Stimulated activated CD8-positive, alpha-beta memory T cell treated with anti-CD3 and anti-CD28 coated beads, Interleukin-7, amount 100 ng/mL, for 4 hours (primary cell): ENCODE results near the gene IFT52.
"Not testable (repeated sequence)": the region's sequence is repeated elsewhere in the genome, so short reads cannot be mapped to it uniquely, and the experiment has no call there.

Source experiments
- DNase-seq, 2 donors: peaks; one replicate each; pipeline ENCODE4 v3.0.0-alpha.2; 2020; ENCODE audit warnings: low read depth in 2 of 2

IFT52 gene

GRCh38 chr20:43650997-43651525, 60.3 kb downstream of the IFT52 start:
- no peak for DNase-seq

- not testable (repeated sequence) for DNase-seq
Observed at GRCh38 chr20:43651650-43652184, 61.0 kb downstream of the IFT52 start.

DNA sequence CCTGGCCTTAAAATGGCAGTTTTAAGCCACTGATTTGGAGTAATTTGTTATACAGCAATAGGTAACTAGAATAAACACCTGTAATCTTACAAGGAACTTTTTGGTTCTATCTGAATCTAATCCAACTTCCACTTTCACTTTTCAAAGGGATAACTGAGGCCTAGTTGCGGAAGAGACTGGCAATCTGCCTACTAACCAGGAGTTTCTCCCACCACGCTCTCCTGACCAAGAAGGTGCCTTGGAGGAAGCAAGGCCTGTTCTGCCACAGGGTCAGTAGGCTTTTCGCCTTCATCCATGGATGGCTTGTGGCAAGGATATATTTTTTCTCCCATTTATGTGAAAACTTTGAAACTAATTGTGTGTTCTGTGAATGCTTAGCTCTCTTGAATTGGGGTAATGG, 63.2 kb downstream of the IFT52 start:
- no peak for DNase-seq

DNA sequence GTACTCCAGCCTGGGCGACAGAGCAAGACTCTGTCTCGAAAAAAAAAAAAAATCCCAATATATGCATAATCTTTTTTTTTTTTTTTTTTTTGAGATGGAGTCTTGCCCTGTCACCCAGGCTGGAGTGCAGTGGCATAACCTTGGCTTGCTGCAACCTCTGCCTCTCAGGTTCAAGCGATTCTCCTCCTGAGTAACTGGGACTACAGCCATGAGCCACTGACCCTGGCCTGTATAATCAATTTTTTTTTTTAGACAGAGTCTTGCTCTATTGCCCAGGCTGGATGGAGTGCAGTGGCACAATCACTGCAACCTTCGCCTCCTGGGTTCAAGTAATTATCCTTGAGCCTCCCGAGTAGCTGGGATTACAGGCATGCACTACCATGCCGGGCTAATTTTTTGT, 64.4 kb downstream of the IFT52 start:
- DNase-seq: not testable (repeated sequence)

- DNase-seq: no peak
Observed at GRCh38 chr20:43655937-43656336, 65.2 kb downstream of the IFT52 start.

DNA sequence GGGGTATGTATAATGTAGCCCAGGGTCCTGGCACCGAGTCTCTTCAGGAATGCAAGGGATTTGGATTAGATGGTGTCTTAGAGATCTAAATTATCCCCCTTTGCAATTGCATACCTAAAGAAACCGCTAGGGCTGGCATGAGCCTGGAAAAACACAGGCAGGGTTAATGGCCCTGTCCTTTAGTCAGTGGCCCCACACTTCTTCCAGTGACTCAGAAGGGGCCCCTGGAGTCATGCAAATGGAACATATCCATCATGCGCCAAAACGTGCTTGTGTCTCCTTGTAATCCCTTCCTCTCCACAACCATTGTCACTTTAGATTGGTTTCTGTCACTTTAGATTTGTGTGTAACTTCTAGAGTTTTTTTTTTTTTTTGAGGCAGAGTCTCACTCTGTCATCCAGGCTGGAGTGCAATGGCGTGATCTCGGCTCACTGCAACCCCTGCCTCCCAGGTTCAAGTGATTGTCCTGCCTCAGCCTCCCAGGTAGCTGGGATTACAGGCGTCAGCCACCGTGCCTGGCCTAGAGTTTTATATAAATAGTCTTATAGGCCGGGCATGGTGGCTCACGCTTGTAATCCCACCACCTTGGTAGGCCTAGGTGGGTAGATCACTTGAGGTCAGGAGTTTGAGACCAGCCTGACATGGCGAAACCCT, 67.5 kb downstream of the IFT52 start:
- no peak for DNase-seq

DNA sequence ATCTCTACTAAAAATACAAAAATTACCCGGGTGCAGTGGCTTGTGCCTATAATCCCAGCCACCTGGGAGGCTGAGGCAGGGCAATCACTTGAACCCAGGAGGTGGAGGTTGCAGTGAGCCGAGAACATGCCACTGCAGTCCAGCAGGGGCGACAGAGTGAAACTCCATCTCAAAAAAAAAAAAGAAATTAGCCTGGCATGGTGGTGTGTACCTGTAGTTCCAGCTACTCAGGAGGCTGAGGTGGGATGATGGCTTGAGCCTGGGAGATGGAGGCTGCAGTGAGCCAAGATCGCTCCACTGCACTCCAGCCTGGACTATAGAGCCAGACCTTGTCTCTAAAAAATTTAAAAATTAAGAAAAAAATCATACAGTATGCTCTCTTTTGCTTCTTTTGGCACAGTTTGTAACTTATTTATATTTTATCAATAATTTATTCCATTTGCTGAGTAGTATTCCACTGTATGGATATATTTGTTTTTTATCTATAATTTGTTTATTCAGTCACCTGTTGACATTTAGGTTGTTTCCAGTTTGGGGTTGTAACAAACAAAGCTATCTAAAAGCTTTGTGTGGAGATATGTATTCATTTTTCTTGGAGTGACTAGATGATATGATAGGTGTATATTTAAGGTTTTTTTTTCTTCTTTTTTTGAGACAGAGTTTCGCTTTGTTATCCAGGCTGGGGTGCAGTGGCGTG, 68.1 kb downstream of the IFT52 start:
- DNase-seq: no peak

DNA sequence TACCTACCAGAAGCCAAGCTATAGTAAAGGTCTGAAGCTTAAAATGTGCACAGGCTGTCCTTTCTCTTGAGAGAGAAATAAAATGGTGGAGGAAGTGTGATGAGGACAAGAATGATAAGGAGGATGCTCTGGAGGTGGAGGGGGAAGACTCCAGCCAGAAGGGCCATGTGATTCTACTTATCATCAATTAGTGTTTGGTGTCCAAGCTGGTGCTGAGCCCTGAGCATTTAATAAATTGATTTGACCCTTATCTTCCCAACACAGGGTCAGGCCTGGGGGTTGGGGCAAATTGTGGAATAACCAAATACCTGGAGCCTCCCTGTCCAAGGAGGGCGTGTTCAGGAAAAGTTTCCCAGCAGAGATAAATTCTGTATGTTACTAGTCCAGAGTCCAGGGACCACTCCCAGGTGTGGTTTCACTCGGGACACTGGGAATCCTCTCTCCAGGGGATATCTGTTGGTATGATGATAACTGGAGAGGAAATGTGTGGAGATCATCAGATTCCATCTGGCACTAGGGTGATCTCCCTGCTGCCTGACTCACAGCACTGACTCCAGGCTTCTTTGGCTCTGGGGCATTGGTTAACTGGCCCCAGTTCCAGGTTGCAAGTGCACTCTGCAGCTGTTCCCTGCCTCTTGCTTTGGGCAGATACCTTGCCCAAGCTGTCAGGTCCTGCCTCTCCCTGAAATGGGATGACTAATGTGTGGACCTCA, 72.4 kb downstream of the IFT52 start:
- DNase-seq: no peak

DNA sequence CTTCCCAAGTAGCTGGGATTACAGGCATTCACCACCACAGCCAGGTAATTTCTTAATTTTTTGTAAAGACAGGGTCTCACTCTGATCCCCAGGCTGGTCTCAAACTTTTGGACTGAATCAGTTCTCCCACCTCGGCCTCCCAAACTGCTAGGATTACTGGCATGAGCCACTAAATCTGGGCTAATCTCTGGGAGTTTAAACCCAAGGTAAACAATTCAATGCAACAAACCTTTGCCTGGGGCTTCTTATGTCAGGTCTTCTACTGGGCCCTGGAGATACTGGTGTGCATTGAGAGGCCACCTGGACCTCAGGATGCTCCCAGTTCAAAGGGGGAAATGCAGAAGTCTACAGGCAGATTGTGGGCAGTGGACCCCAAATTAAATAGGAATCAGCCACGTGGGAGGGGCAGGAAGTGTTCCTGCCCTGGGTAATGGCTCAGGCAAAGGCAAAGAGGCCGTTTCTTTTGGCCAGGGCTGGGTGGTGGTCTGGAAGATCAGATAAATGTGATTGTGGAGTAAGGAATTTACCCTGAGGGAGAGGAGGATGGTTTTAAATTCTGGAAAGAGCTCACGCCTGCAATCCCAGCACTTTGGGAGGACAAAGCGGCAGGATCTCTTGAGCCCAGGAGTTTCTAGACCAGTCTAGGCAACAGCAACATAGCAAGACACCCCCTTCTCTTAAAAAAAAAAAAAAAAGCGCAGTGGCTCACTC, 74.9 kb downstream of the IFT52 start:
- DNase-seq: no peak

- peak in 1 of 2 donors; percentile 39 for DNase-seq
Observed at GRCh38 chr20:43666376-43667328, 75.9 kb downstream of the IFT52 start, which contains the start of gene MYBL2. TSS of gene MYBL2 (plus strand) at chr20:43667114. CDS start at chr20:43667284, 170 bp downstream.

- DNase-seq: no peak
Observed at GRCh38 chr20:43667341-43668132, 76.8 kb downstream of the IFT52 start.

DNA sequence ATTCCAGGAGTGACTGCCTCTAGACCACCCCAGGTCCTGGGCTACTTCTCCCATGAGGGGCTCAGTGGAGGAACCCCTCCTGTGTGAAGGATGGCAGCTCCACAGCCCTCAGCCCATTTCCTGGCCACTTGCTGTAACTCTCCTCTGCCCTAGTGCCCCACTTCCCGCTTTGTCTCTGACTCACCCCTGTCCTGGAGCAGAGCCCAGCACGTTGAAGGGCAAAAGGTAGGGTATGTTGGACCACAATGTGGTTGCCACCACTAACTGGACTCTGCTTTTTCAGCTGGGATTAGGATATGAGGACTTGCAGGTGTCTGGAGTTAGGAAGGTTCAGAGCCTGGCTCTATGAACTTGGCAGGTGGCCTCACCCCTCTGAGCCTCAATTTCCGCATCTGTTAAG, 78.6 kb downstream of the IFT52 start:
- DNase-seq: no peak

DNA sequence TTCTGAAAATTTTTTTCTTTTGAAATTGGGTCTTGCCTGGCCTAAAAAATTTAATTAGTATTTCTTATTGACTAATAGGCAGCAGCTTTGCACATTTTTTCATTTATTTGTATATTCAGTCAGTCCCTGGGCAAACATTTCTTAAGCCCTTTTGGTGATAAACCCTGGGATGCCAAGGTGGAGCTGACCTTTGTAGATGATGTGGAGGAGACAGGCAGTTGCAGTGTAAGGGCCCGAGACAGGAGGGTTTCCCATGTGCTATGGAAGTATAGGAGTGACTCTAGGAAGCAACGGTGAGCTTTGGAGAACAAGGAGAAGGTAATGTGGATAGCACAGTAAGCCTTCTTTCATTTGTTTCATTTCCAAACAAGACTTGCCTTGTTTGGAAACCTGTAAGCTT, 79.7 kb downstream of the IFT52 start:
- no peak for DNase-seq

- no peak for DNase-seq
Observed at GRCh38 chr20:43676368-43676767, 85.6 kb downstream of the IFT52 start.

DNA sequence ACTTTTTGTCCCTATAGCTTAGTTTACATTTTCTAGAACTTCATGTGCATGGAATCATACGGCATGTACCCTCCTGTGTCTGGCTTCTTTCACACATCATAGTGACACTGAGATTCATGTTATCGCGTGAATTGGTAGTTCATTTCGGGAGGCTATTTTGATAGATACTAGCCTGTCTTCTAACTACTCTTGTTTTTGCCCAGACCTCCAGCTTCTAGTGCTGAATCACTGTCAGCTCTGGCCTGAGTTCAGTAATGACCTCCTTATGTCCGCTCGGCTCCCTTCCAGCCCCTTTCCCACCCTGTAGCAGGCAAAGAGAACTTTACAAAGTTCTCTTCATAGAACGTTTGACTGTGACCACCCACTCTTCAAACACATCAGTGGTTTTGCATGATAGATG, 90.2 kb downstream of the IFT52 start:
- DNase-seq: no peak

- DNase-seq: no peak
Observed at GRCh38 chr20:43681468-43681942, 90.8 kb downstream of the IFT52 start.

GRCh38 chr20:43681991-43682410, 91.3 kb downstream of the IFT52 start:
- DNase-seq: no peak

DNA sequence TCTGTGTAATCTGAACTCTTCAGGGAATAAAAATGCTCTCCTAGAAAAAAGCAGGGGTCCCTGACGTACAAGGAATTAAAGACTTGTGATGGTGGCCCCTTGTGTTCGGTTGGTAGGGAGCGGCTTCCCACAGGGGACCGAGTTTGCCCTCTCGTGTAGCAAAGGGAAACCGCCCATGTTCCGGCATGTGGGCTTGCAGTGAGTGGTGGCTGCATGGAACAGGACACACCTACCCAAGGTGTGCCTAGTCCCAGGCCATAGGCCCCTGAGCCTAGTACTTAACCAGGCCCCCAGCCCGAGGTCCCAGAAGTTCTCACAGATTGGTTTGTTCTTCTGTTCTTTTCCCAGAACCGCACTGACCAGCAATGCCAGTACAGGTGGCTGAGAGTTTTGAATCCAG, 91.7 kb downstream of the IFT52 start:
- DNase-seq: no peak

GRCh38 chr20:43686820-43687219, 96.1 kb downstream of the IFT52 start:
- DNase-seq: no peak

GRCh38 chr20:43689165-43689564, 98.4 kb downstream of the IFT52 start:
- no peak for DNase-seq
